ENCODE measurements around the gene MPC2. TPM values are rescaled to one million over a fixed set of nuclear protein-coding genes. Genes with fewer than 3 reads are reported as not detected.
"Not testable (repeated sequence)": the region's sequence is repeated elsewhere in the genome, so short reads cannot be mapped to it uniquely, and the experiment has no call there.

Gene MPC2
- total RNA-seq, 1 experiment from 2014 or later: 67.2 TPM

GRCh38 chr1:167936068-167936929 lies 573 bp downstream of the MPC2 start, which contains the start of gene DCAF6:
Gene DCAF6, plus strand, starts transcription at chr1:167936683. Its CDS starts 229 bp downstream, at chr1:167936912.
- in situ Hi-C loops (cut with HindIII; ENCODE audit: low sequenced_read_pairs): no loop called here

GRCh38 chr1:167935216-167936067 lies 1.4 kb downstream of the MPC2 start:
- in situ Hi-C loops (cut with HindIII; ENCODE audit: low sequenced_read_pairs): no loop called here
- peak; percentile 58 for DNase-seq (ENCODE audit: low spot score)

More at GRCh38 chr1:167936068-167936929, 573 bp downstream of the MPC2 start, which contains the start of gene DCAF6:
- peak; percentile 99 for DNase-seq (ENCODE audit: low spot score)

GRCh38 chr1:167934426-167935215 lies 2.3 kb downstream of the MPC2 start:
- in situ Hi-C loops (cut with HindIII; ENCODE audit: low sequenced_read_pairs): no loop called here
- peak; percentile 61 for DNase-seq (ENCODE audit: low spot score)

GRCh38 chr1:167933788-167934187 lies 3.1 kb downstream of the MPC2 start:
- DNase-seq (ENCODE audit: low spot score): no peak
- in situ Hi-C loops (cut with HindIII; ENCODE audit: low sequenced_read_pairs): no loop called here

GRCh38 chr1:167929725-167930124 lies 7.1 kb downstream of the MPC2 start:
- no peak for DNase-seq (ENCODE audit: low spot score)
- in situ Hi-C loops (cut with HindIII; ENCODE audit: low sequenced_read_pairs): no loop called here

- DNase-seq (ENCODE audit: low spot score); in situ Hi-C loops (cut with HindIII; ENCODE audit: low sequenced_read_pairs): not testable (repeated sequence)
These were observed 8.0 kb downstream of the MPC2 start for GRCh38 chr1:167928919-167929318.

GRCh38 chr1:167928457-167928852 lies 8.4 kb downstream of the MPC2 start:
- in situ Hi-C loops (cut with HindIII; ENCODE audit: low sequenced_read_pairs): no loop called here
- no peak for DNase-seq (ENCODE audit: low spot score)

GRCh38 chr1:167927046-167927754 lies 9.7 kb downstream of the MPC2 start:
- no peak for DNase-seq (ENCODE audit: low spot score)

GRCh38 chr1:167926486-167926997 lies 10.3 kb downstream of the MPC2 start:
- DNase-seq (ENCODE audit: low spot score): no peak
- in situ Hi-C loops (cut with HindIII; ENCODE audit: low sequenced_read_pairs): no loop called here

More at GRCh38 chr1:167927046-167927754, 9.7 kb downstream of the MPC2 start:
- in situ Hi-C loops (cut with HindIII; ENCODE audit: low sequenced_read_pairs): no loop called here

GRCh38 chr1:167924543-167925231 lies 12.2 kb downstream of the MPC2 start:
- DNase-seq (ENCODE audit: low spot score): no peak
- in situ Hi-C loops (cut with HindIII; ENCODE audit: low sequenced_read_pairs): no loop called here

- in situ Hi-C loops (cut with HindIII; ENCODE audit: low sequenced_read_pairs): no loop called here
- DNase-seq (ENCODE audit: low spot score): no peak
These were observed 12.8 kb downstream of the MPC2 start for GRCh38 chr1:167924102-167924501.

- in situ Hi-C loops (cut with HindIII; ENCODE audit: low sequenced_read_pairs): no loop called here
- no peak for DNase-seq (ENCODE audit: low spot score)
These were observed 13.4 kb downstream of the MPC2 start for GRCh38 chr1:167923324-167924056.

- in situ Hi-C loops (cut with HindIII; ENCODE audit: low sequenced_read_pairs): no loop called here
- no peak for DNase-seq (ENCODE audit: low spot score)
These were observed 14.2 kb downstream of the MPC2 start for GRCh38 chr1:167922611-167923074.

- in situ Hi-C loops (cut with HindIII; ENCODE audit: low sequenced_read_pairs): no loop called here
- DNase-seq (ENCODE audit: low spot score): no peak
These were observed 14.8 kb downstream of the MPC2 start for GRCh38 chr1:167922023-167922422.

- DNase-seq (ENCODE audit: low spot score): no peak
- in situ Hi-C loops (cut with HindIII; ENCODE audit: low sequenced_read_pairs): no loop called here
These were observed 19.9 kb downstream of the MPC2 start for GRCh38 chr1:167916766-167917511.

- no peak for DNase-seq (ENCODE audit: low spot score)
- in situ Hi-C loops (cut with HindIII; ENCODE audit: low sequenced_read_pairs): no loop called here
These were observed 21.3 kb downstream of the MPC2 start for GRCh38 chr1:167915569-167915968.
